IMR-90 (cell line): ENCODE measurements around the gene SMAD2. TPM values are rescaled to one million over a fixed set of nuclear protein-coding genes. Genes with fewer than 3 reads are reported as not detected.

Experiments
- ATAC-seq: fragments of 200-7000 bp; cut with Tn5 transposase; 2 replicates; pipeline ENCODE4 v1.9.1; 2020; ENCODE audit warnings: low read depth, mild to moderate bottlenecking, moderate library complexity
- BruUV-seq: library from RNA; stranded (reverse); fragments of 400-500 nt; replicated peaks from 2 replicates; lab custom pipeline; 2021; lab: Mats Ljungman, UMichigan
- CTCF ChIA-PET: fragments of 300-600 bp; formaldehyde crosslinking; extraction: SDS; loops from one replicate; lab custom pipeline; 2021; ENCODE audit warnings: antibody characterized with exemption; lab: Yijun Ruan, JAX
- POLR2A ChIA-PET: fragments of 300-600 bp; sonication (Branson Sonifier 250); formaldehyde crosslinking; loops from one replicate; lab custom pipeline; 2022; ENCODE audit warnings: antibody characterized with exemption; ENCODE audit not compliant: unreplicated experiment; lab: Charles Lee
- DNase-seq: peaks from one replicate; pipeline ENCODE4 v3.0.0; 2013
- H2AFZ ChIP-seq: replicated peaks from 2 replicates; pipeline ENCODE3; 2013; ENCODE audit warnings: low read length, mild to moderate bottlenecking; ENCODE audit not compliant: poor library complexity
- H2AK5ac ChIP-seq: 2 replicates; pipeline ENCODE4 v1.6.1; 2013; ENCODE audit warnings: low read depth, low read length, inconsistent platforms
- H2AK9ac ChIP-seq: replicated peaks from 2 replicates; pipeline ENCODE3; 2013; ENCODE audit warnings: mild to moderate bottlenecking, low read depth, low read length, moderate library complexity; ENCODE audit not compliant: poor library complexity
- H2BK120ac ChIP-seq: 2 replicates; pipeline ENCODE4 v1.6.1; 2013; ENCODE audit warnings: low read depth, low read length, inconsistent platforms
- H2BK15ac ChIP-seq: 3 replicates; pipeline ENCODE4 v1.6.1; 2013; ENCODE audit warnings: low read depth, low read length, inconsistent platforms
- H2BK20ac ChIP-seq: 2 replicates; pipeline ENCODE4 v1.6.1; 2013; ENCODE audit warnings: low read depth, mild to moderate bottlenecking, inconsistent platforms, low read length, moderate library complexity
- H2BK5ac ChIP-seq: 2 replicates; pipeline ENCODE4 v1.6.1; 2013; ENCODE audit warnings: mild to moderate bottlenecking, low read depth, low read length, inconsistent platforms; ENCODE audit not compliant: poor library complexity, severe bottlenecking
- H3K14ac ChIP-seq: replicated peaks from 2 replicates; pipeline ENCODE4 v1.6.1; 2013; ENCODE audit warnings: low read depth, low read length, inconsistent platforms
- H3K18ac ChIP-seq: 2 replicates; pipeline ENCODE4 v1.6.1; 2013; ENCODE audit warnings: low read depth, low read length, control low read depth
- H3K23ac ChIP-seq: 2 replicates; pipeline ENCODE4 v1.6.1; 2013; ENCODE audit warnings: low read depth, low read length, inconsistent platforms
- H3K27ac ChIP-seq: 2 replicates; pipeline ENCODE4 v1.5.1; 2013; ENCODE audit warnings: mild to moderate bottlenecking, control low read depth, low read length; ENCODE audit not compliant: insufficient read depth
- H3K27me3 ChIP-seq: 2 replicates; pipeline ENCODE4 v1.6.1; 2013; ENCODE audit warnings: low read length; ENCODE audit not compliant: control insufficient read depth, insufficient read depth
- H3K36me3 ChIP-seq: 2 replicates; pipeline ENCODE4 v1.6.1; 2013; ENCODE audit warnings: low read length, mixed read lengths; ENCODE audit not compliant: control insufficient read depth, insufficient read depth
- H3K4ac ChIP-seq: 2 replicates; pipeline ENCODE4 v1.6.1; 2013; ENCODE audit warnings: low read depth, low read length, inconsistent platforms
- H3K4me1 ChIP-seq: 2 replicates; pipeline ENCODE4 v1.6.1; 2013; ENCODE audit warnings: low read length, mixed read lengths; ENCODE audit not compliant: control insufficient read depth, insufficient read depth
- H3K4me2 ChIP-seq: 2 replicates; pipeline ENCODE4 v1.6.1; 2013; ENCODE audit warnings: low read depth, mild to moderate bottlenecking, control low read depth, low read length, moderate library complexity
- H3K4me3 ChIP-seq: 2 replicates; pipeline ENCODE4 v1.5.1; 2013; ENCODE audit warnings: low read depth, mild to moderate bottlenecking, control low read depth, low read length, moderate library complexity; ENCODE audit not compliant: insufficient read depth
- H3K56ac ChIP-seq: 2 replicates; pipeline ENCODE4 v1.6.1; 2013; ENCODE audit warnings: low read length, inconsistent platforms; ENCODE audit not compliant: insufficient read depth; ENCODE audit errors: extremely low read depth
- H3K79me1 ChIP-seq, 2 experiments: 2 replicates each; pipeline ENCODE4 v1.6.1; 2013; ENCODE audit warnings: low read length in 2 of 2, inconsistent platforms in 1 of 2, low read depth in 1 of 2
- H3K9ac ChIP-seq: 2 replicates; pipeline ENCODE4 v1.6.1; 2013; ENCODE audit warnings: low read depth, low read length, control low read depth
- H3K9me1 ChIP-seq: 2 replicates; pipeline ENCODE4 v1.6.1; 2013; ENCODE audit warnings: low read length, inconsistent platforms; ENCODE audit not compliant: insufficient read depth
- H3K9me3 ChIP-seq: 2 replicates; pipeline ENCODE4 v1.6.1; 2013; ENCODE audit warnings: low read length; ENCODE audit not compliant: control insufficient read depth, insufficient read depth
- H4K20me1 ChIP-seq: 2 replicates; pipeline ENCODE4 v1.6.1; 2013; ENCODE audit warnings: low read length, inconsistent platforms; ENCODE audit not compliant: insufficient read depth
- H4K5ac ChIP-seq: 2 replicates; pipeline ENCODE4 v1.6.1; 2013; ENCODE audit warnings: mild to moderate bottlenecking, low read depth, low read length, control low read depth
- H4K8ac ChIP-seq, 2 experiments: 2 replicates each; pipeline ENCODE4 v1.6.1; 2013; ENCODE audit warnings: low read depth in 2 of 2, low read length in 2 of 2, control low read depth in 1 of 2, inconsistent platforms in 1 of 2
- H4K91ac ChIP-seq: 2 replicates; pipeline ENCODE4 v1.6.1; 2013; ENCODE audit warnings: low read depth, low read length, inconsistent platforms; ENCODE audit not compliant: insufficient read depth
- CEBPB ChIP-seq: IDR thresholded peaks from 2 replicates; pipeline ENCODE4 v1.6.1; 2012; ENCODE audit warnings: low read depth, low read length, improper control_type of control experiment
- CTCF ChIP-seq: conservative IDR thresholded peaks from 2 replicates; pipeline ENCODE4 v1.5.1; 2012; ENCODE audit warnings: mild to moderate bottlenecking, low read depth, low read length, improper control_type of control experiment
- POLR2A ChIP-seq: IDR thresholded peaks from 2 replicates; pipeline ENCODE4 v1.6.1; 2012; ENCODE audit warnings: mild to moderate bottlenecking, low read depth, low read length
- RAD21 ChIP-seq: IDR thresholded peaks from 2 replicates; pipeline ENCODE4 v1.6.1; 2012; ENCODE audit warnings: low read length, improper control_type of control experiment
- WGBS, 2 experiments: methylation state at CpG; one replicate each; pipeline versions ENCODE4 v1.1.5 to v1.1.7; 2013; ENCODE audit warnings: missing lambda C conversion rate in 2 of 2; ENCODE audit not compliant: insufficient read length in 1 of 2; ENCODE audit errors: extremely low coverage in 2 of 2; 5-methylcytosine and 5-hydroxymethylcytosine counted together
- dilution Hi-C: fragments of 300-500 bp; cut with HindIII; formaldehyde crosslinking; loops from one replicate; pipeline ENCODE4 v1.14.3; 2018; ENCODE audit warnings: low sequenced_read_pairs; ENCODE audit not compliant: unreplicated experiment
- in situ Hi-C: fragments of 300-500 bp; cut with MboI; formaldehyde crosslinking; loops from 3 replicates; pipeline ENCODE4 v1.14.3; 2019; ENCODE audit warnings: low sequenced_read_pairs, inconsistent platforms, mixed read lengths
- intact Hi-C: fragments of 100-400 bp; cut with micrococcal nuclease; formaldehyde crosslinking; loops from 2 replicates; pipeline ENCODE4 v1.10.0; 2022
- polyA plus RNA-seq, 3 experiments: library from polyadenylated mRNA; depleted of rRNA; stranded (reverse); fragments of >200 nt; gene quantifications; 2 replicates each; pipeline ENCODE4 v1.2.3, GENCODE V29; 2012; ENCODE audit warnings: low replicate concordance in 1 of 3
- total RNA-seq: library from RNA; depleted of rRNA; stranded (reverse); fragments of >200 nt; gene quantifications from 2 replicates; pipeline ENCODE4 v1.2.3, GENCODE V29; 2012

Gene SMAD2
- total and polyA plus RNA-seq, 2 of the 4 experiments (the other 2 are of a cell fraction), result 41.7 to 171 TPM

GRCh38 chr18:47882641-47883040 is 47.8 kb downstream of the SMAD2 start:
- DNase-seq, result peak; percentile 55
- Histone ChIP-seq H2BK15ac (no peak overlapping the region), H4K20me1 (peaks cover 12% of the 10 kb centered on the region), H3K27ac (no peak overlapping the region), H3K36me3 (peaks cover 4% of the 10 kb centered on the region; the same call in 1 of the 2 replicates), H2AFZ (no peak overlapping the region), H2AK5ac (no peak overlapping the region), H3K4me1 (peaks cover 10% of the 10 kb centered on the region), H3K23ac (no peak overlapping the region), H3K18ac (no peak overlapping the region), H3K9me1 (peaks cover 5% of the 10 kb centered on the region), H2BK5ac (no peak overlapping the region), H2BK20ac (no peak overlapping the region), H3K4me3 (no peak overlapping the region), H3K9ac (no peak overlapping the region), H2AK9ac (no peak overlapping the region), H3K4me2 (no peak overlapping the region), H4K5ac (no peak overlapping the region), H2BK120ac (no peak overlapping the region), H3K4ac (no peak overlapping the region), H4K91ac (no peak overlapping the region), H3K56ac (no peak overlapping the region), H3K27me3 (no peaks in the 10 kb centered on the region), H3K79me1 (peaks cover 13 to 49% of the 10 kb centered on the region in 2 experiments), H3K14ac (no peak overlapping the region), H4K8ac (no peak overlapping the region), H3K9me3 (no peaks in the 10 kb centered on the region)
- intact Hi-C loops, result no loop called here
- dilution Hi-C loops, result no loop called here
- TF ChIP-seq RAD21 (no peak), CEBPB (peak; percentile 65), POLR2A (no peak), CTCF (no peak)
- CTCF ChIA-PET, result interaction anchor here (0.8 kb wide), 1 partner anchor 1769 kb away, joined by 5 read pairs; no protein-coding TSS in a partner anchor
- WGBS, 2 experiments, result no CpG with 5 or more reads among the region's 1 CpG
- POLR2A ChIA-PET, result no interaction called here
- BruUV-seq, result TSS peak; percentile 5
- in situ Hi-C loops, result no loop called here
- peak; percentile 9; the same call in 1 of the 2 replicates for ATAC-seq
